K562 (cell line): ENCODE data around the gene FOXA3.

Experiments
- CTCF ChIP-seq, 3 experiments: IDR thresholded peaks in 2 of 3; conservative IDR thresholded peaks in 1 of 3; 2 replicates each; pipeline ENCODE4 v1.5.1; 2011 to 2012; ENCODE audit warnings: low read length in 3 of 3, mild to moderate bottlenecking in 3 of 3, control low read depth in 2 of 3, improper control_type of control experiment in 1 of 3, inconsistent platforms in 1 of 3, low read depth in 1 of 3, mixed read lengths in 1 of 3, moderate library complexity in 1 of 3; ENCODE audit not compliant: insufficient read depth in 2 of 3
- HCFC1 ChIP-seq: IDR thresholded peaks from 2 replicates; pipeline ENCODE4 v1.6.1; 2012; ENCODE audit warnings: low read depth, low read length, improper control_type of control experiment
- NR3C1 ChIP-seq: sonication (generic); formaldehyde crosslinking; IDR thresholded peaks from 2 replicates; pipeline ENCODE4 v1.8.1; 2022; ENCODE audit warnings: missing genetic modification reagents
- POLR2A ChIP-seq: fragments of 450-650 bp; conservative IDR thresholded peaks from 2 replicates; pipeline ENCODE4 v1.6.1; 2016
- REST ChIP-seq, 2 experiments: fragments of 450-650 bp; formaldehyde crosslinking in 1 of 2; IDR thresholded peaks; 2 replicates each; pipeline versions ENCODE4 v1.4.0 to v1.6.1; 2014 to 2020; ENCODE audit warnings: mild to moderate bottlenecking in 2 of 2, borderline replicate concordance in 1 of 2, low read depth in 1 of 2
- ZKSCAN1 ChIP-seq: fragments of 150-350 bp; IDR thresholded peaks from 2 replicates; pipeline ENCODE4 v1.6.1; 2016; ENCODE audit warnings: low read depth, low read length
- ZNF280B ChIP-seq: fragments of 250-450 bp; sonication (Bioruptor Pico); IDR thresholded peaks from 2 replicates; pipeline ENCODE4 v1.5.1; 2021; ENCODE audit warnings: mild to moderate bottlenecking
- ZNF639 ChIP-seq, 2 experiments: fragments of 200-800 bp in 1 of 2; sonication (Bioruptor generic) in 1 of 2; sonication (generic) in 1 of 2; formaldehyde crosslinking in 1 of 2; IDR thresholded peaks in 1 of 2; conservative IDR thresholded peaks in 1 of 2; 2 replicates each; pipeline versions ENCODE4 v1.5.0 to v1.6.1; 2016 to 2020; ENCODE audit warnings: missing compliant biosample characterization in 1 of 2, missing genetic modification characterization in 1 of 2, missing genetic modification reagents in 1 of 2

- TF ChIP-seq REST (IDR thresholded peaks at IDR 0.05; ENCODE audit: borderline replicate concordance), result no peak
- TF ChIP-seq REST (CRISPR knock-in tag; IDR thresholded peaks at IDR 0.05; ENCODE audit: low read depth), result no peak
- no peak for TF ChIP-seq NR3C1 (CRISPR knock-in tag)
- no peak for TF ChIP-seq HCFC1
- no peak for TF ChIP-seq ZNF280B (CRISPR knock-in tag)
- no peak for TF ChIP-seq ZNF639 (CRISPR knock-in tag; conservative IDR thresholded peaks at IDR 0.05 in 1 of 2, IDR thresholded peaks at IDR 0.05 in 1 of 2)
- no peak for TF ChIP-seq CTCF (IDR thresholded peaks at IDR 0.05 in 2 of 3, conservative IDR thresholded peaks at IDR 0.05 in 1 of 3; ENCODE audit: insufficient read depth in 2 of 3, low read depth in 1 of 3, low read length in 3 of 3)
- no peak for TF ChIP-seq POLR2A
- TF ChIP-seq ZKSCAN1, result no peak
Measured at GRCh38 chr19:45852983-45853382, 11.1 kb upstream of the FOXA3 start.
